ENCODE measurements around the gene SULT1A2.
"Not testable (repeated sequence)": the region's sequence is repeated elsewhere in the genome, so short reads cannot be mapped to it uniquely, and the experiment has no call there.

DNA sequence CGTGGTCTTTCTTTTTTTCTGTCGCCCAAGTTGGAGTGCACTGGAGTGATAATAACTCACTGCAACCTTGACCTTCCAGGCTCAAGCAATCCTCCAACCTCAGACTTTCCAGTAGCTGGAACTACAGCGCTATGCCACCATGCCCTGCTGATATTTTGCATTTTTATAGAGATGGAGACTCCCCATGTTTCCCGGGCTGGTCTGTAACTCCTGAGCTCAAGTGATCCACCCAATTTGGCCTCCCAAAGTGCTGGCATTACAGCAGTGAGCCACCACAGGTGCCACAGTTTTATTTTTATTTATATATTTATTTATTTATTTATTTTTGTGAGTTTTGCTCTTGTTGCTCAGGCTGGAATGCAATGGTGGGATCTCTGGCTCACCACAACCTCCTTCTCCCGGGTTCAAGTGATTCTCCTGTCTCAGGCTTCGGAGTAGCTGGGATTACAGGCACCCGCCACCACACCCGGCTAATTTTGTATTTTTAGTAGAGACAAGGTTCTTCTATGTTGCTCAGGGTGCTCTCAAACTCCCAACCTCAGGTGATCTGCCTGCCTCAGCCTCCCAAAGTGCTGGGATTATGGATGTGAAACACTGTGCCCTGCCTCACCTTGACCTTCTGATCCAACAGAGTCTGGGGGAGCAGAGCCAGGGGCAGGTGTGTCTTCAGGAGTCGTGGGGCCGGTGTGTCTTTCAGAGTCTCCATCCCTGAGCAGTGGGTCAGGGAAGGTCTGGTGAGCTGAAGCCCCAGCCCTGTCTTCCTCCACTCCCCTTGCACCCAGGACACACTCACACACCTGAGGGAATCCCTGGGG lies 11.0 kb upstream of the SULT1A2 start:
- TF ChIP-seq, protein P1, sequence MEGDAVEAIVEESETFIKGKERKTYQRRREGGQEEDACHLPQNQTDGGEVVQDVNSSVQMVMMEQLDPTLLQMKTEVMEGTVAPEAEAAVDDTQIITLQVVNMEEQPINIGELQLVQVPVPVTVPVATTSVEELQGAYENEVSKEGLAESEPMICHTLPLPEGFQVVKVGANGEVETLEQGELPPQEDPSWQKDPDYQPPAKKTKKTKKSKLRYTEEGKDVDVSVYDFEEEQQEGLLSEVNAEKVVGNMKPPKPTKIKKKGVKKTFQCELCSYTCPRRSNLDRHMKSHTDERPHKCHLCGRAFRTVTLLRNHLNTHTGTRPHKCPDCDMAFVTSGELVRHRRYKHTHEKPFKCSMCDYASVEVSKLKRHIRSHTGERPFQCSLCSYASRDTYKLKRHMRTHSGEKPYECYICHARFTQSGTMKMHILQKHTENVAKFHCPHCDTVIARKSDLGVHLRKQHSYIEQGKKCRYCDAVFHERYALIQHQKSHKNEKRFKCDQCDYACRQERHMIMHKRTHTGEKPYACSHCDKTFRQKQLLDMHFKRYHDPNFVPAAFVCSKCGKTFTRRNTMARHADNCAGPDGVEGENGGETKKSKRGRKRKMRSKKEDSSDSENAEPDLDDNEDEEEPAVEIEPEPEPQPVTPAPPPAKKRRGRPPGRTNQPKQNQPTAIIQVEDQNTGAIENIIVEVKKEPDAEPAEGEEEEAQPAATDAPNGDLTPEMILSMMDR (IDR thresholded peaks at IDR 0.05) = not testable (repeated sequence)
- TF ChIP-seq POLR2AphosphoS5 (IDR thresholded peaks at IDR 0.05) = not testable (repeated sequence)
